ENCODE measurements around the gene TMEM35A. TPM values are rescaled to one million over a fixed set of nuclear protein-coding genes. Genes with fewer than 3 reads are reported as not detected.

TMEM35A gene
- total RNA-seq, 4 donors from 2014 or later, result 0.42 to 2.7 (median 1.1) TPM; not detected in 1

GRCh38 chrX:101097546-101098453, 19.1 kb downstream of the TMEM35A start, which contains the start of gene CENPI:
TSS of gene CENPI (plus strand) at chrX:101098204. CDS start at chrX:101101071, 2,867 bp downstream.
- H3K36me3 ChIP-seq, result no peaks in the 10 kb centered on the region
- peaks cover 0 to 7% (median 0%) of the 10 kb centered on the region in 3 donors for H3K4me1 ChIP-seq
- H3K27me3 ChIP-seq, result no peaks in the 10 kb centered on the region
- H3K27ac ChIP-seq, result peak within 1 kb of the TSS; percentile 64 to 87 (median 79)
- 1 to 48% methylated on average over 16 to 40 of the region's 48 CpGs for WGBS, 2 donors
- TF ChIP-seq CTCF (IDR thresholded peaks at IDR 0.05), result no peak
- TF ChIP-seq POLR2A (IDR thresholded peaks at IDR 0.05), result peak in 1 of 4 donors; percentile 43
- peak; percentile 71 for DNase-seq
- H3K4me3 ChIP-seq, result peak within 1 kb of the TSS; percentile 32 to 66 (median 46)
- intact Hi-C loops (cut with DNase I), result no loop called here
- H3K9me3 ChIP-seq, result no peaks in the 10 kb centered on the region

GRCh38 chrX:101108284-101108683, 29.6 kb downstream of the TMEM35A start:
- no peaks in the 10 kb centered on the region for H3K36me3 ChIP-seq
- no peak for DNase-seq
- WGBS, 2 donors, result 72 to 96% methylated on average over 3 to 4 of the region's 4 CpGs
- H3K4me3 ChIP-seq, result no peak overlapping the region
- intact Hi-C loops (cut with DNase I), result no loop called here
- no peaks in the 10 kb centered on the region for H3K27me3 ChIP-seq
- no peak overlapping the region for H3K27ac ChIP-seq
- H3K9me3 ChIP-seq, result no peaks in the 10 kb centered on the region
- H3K4me1 ChIP-seq, result no peaks in the 10 kb centered on the region
- TF ChIP-seq POLR2A (IDR thresholded peaks at IDR 0.05), result no peak
- TF ChIP-seq CTCF (IDR thresholded peaks at IDR 0.05), result no peak

- H3K27ac ChIP-seq, result no peak overlapping the region
- no peaks in the 10 kb centered on the region for H3K4me1 ChIP-seq
- H3K4me3 ChIP-seq, result no peak overlapping the region
- H3K9me3 ChIP-seq, result no peaks in the 10 kb centered on the region
- no peak for DNase-seq
- H3K36me3 ChIP-seq, result no peaks in the 10 kb centered on the region
- intact Hi-C loops (cut with DNase I), result no loop called here
- TF ChIP-seq CTCF (IDR thresholded peaks at IDR 0.05) (no peak), POLR2A (IDR thresholded peaks at IDR 0.05) (no peak)
- no peaks in the 10 kb centered on the region for H3K27me3 ChIP-seq
- WGBS, 2 donors, result 39 to 77% methylated on average over 3 of the region's 3 CpGs
Observed at GRCh38 chrX:101117701-101118100, 39.0 kb downstream of the TMEM35A start.

- TF ChIP-seq CTCF (IDR thresholded peaks at IDR 0.05) (no peak), POLR2A (IDR thresholded peaks at IDR 0.05) (no peak)
- intact Hi-C loops (cut with DNase I), result no loop called here
- WGBS, 2 donors, result 43 to 48% methylated on average over 2 of the region's 2 CpGs
Observed at GRCh38 chrX:101136235-101136634, 57.6 kb downstream of the TMEM35A start.

More at GRCh38 chrX:101136235-101136634, 57.6 kb downstream of the TMEM35A start:
- Histone ChIP-seq H3K27me3 (peaks cover 0 to 4% (median 0%) of the 10 kb centered on the region in 4 donors), H3K27ac (no peak overlapping the region), H3K4me1 (no peaks in the 10 kb centered on the region), H3K36me3 (peaks cover 0 to 13% (median 0%) of the 10 kb centered on the region in 3 donors), H3K9me3 (no peaks in the 10 kb centered on the region), H3K4me3 (no peak overlapping the region)
- DNase-seq, result no peak

Other genes with a start within 250 kb of the TMEM35A start
- not detected for gene NOX1, start 204.5 kb upstream of the TMEM35A start, total RNA-seq
- 1 to 10 TPM; 2.3 to 4.4 (median 3.6) TPM for gene XKRX, start 150.0 kb upstream of the TMEM35A start, total RNA-seq
- gene ARL13A, start 109.2 kb upstream of the TMEM35A start, total RNA-seq, result not detected
- gene TRMT2B, start 26.8 kb upstream of the TMEM35A start, total RNA-seq, result 10 to 100 TPM; 10.5 to 21.0 (median 12.7) TPM
- gene CENPI, start 19.3 kb downstream of the TMEM35A start, total RNA-seq, result 1 to 10 TPM; 1.9 to 7.0 (median 3.7) TPM
- gene DRP2, start 140.9 kb downstream of the TMEM35A start, total RNA-seq, result under 1 TPM in 2 of 4 donors, not detected in 2; 0.09 to 0.19 TPM
- gene TAF7L, start 212.5 kb downstream of the TMEM35A start, total RNA-seq, result under 1 TPM in 1 of 4 donors, not detected in 3; 0.44 TPM